ENCODE data around the gene ZNF135.

The ZNF135 gene

DNA sequence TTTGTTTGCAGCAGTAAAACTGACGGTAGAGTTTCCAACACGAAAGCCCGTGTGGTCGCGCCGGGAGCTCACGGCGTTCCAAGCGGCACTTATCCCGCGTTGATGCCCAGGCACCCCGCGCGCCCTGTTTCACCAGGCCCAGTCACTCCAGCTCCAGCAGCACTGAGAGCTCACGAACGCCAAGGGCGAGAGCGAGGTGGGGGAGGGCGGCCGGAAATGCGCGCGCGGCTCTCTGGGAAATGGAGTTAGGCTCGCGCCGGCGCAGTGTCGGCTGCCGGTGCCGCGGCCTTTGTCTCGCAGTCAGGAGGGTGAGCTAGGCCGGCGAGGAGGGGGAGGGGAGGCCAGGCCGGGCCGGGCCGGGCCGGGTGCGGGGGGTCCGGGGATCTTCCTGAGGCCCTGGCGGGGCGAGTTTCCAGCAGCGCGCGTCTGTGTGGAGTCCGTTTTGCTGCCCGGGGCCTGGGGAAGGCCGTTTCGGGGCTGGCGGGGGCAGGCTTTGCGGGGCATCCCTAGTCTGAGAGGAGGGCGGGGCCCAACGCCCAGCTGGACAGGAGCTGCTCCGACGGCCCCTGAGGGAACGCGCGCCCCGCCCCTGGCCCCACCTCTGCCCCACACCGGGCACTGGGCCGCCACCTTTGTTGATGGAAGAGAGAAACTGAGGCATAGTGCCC is at the start of gene ZNF135:
ZNF135 (plus strand) TSS at position 280 of the 668 bp plus-strand sequence. CDS start 721 bp downstream, outside the sequence.
- peak; percentile 68 for DNase-seq

DNA sequence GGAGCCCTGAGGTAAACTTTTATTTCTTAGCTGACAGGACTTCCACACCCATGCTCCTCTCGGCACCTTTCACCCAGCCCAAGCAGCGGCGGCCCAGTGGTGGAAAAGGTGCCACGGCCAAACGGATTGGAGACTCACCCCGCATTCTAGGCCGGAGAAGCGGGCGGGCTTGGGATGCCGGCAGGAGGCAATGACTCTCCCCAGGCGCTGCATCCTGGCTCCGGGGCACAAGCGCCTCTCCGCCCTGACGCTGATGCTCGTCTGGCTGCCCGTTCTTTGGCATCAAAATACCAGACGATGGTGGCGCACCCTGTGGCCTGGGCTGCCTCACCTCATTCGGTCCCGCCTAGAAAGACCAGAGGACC is 49.8 kb upstream of the ZNF135 start:
- DNase-seq = no peak

DNA sequence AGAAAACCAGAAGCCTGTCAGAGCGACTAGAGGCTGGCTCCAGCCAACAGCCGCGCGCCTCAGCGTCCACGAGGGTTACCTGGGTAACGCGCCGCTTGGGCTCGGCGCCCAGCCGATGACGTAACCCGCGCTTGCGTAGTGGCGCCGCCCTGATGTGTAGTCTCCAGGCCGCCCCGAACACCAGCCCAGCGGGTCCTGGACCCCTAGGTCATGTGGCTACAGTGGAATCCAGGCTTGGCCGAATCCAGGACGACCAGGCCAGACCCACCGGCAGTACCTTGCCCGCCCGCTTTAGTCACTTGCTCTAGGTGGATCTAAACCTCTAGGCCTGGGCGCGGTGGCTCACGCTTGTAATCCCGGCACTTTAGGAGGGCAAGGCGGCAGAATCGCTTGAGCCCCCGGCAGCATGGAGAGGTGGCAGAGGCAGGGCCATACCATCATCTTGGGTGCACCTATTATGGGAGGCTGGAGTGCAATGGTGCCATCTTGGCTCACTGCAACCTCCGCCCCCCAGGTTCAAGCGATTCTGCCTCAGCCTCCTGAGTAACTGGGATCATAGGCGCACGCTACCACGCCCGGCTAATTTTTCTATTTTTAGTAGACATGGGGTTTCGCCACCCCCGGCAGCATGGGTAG is 49.3 kb upstream of the ZNF135 start:
- DNase-seq = peak; percentile 56

DNA sequence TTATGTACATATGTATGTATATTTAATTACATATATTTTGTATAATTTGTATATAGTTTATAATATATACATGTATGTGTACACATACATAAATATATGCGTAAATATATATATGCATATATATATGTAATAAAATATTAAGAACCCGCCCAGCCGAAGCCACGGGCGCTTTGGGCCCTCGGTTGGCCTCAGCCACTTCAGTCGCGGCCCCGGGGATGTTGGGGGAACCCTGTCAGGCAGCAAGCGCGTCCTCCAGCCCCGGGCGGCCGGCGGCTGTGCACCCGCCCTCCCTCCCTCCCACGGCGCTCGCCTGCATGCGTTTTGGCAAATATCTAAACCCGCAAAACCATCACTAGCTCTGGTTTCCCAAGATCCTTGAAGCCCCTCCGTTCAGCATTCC is 48.6 kb upstream of the ZNF135 start:
- no peak for DNase-seq

DNA sequence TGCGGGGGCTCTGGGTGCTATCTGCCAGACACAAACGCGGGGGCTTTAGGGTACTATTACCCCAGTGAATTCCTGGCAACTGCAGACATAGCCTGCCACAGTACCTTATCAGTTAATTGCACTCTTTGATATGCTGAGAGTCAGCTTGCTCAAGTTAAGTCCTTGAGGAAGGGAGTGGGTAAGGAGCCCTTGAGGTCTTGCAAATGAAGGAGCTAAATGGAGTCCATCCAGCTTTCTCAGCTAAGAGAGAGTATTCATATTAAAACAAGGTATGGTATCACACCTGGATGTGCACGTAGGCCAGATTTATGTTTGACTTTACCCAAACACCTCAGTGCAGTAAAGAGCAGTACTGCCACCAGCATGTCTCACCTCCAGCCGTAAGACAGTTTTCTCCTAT is 44.9 kb upstream of the ZNF135 start:
- no peak for DNase-seq

DNA sequence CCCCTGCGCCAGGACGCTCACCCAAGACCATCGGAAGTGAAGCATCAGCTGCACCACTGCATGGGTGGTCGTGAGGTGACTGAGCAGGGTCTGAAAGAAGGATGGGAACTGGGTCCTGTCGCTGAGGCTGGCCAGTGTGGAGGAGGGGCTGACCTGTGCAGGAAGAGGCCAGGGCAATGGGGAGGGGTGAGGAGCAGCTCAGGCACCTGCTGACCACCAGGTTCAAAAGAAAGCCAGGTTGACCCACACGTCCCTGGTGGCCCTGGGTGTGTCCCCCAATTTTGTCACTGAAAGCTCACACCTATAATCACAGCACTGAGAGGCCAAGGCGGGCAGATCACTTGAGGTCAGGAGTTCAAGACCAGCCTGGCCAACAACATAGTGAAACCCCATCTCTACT is 39.0 kb upstream of the ZNF135 start:
- no peak for DNase-seq

DNA sequence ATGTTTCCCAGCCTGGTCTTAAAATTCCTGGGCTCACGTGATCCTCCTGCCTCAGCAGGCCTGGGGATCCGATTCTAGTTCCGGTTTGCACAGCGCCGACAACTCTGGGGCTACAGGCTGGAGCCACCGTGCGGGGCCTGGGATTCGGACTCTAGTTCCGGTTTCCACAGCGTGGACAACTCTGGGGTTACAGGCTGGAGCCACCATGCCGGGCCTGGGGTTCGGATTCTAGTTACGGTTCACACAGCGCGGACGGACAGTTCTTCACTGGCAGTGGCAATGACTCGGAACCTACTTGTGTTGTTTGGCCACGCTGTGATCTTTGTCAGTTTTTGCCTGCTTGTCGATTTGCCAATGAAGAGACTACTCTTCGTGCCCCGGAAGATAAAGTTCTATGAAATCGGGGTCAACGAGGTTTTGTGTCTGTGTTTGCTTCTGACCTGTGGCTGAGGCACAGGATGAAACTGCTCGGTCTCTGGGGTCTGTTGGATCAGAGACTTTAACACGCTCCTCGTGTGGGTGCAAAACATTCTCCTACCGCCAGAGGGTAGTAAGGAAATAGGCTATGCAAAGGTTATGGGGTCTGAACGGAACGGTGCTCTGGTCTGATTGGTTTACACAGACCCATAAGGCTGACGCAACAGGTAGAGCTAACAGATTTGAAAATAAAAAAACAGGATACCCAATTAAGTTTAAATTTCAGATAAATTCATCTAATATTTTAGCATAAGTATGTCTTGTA is 37.4 kb upstream of the ZNF135 start:
- DNase-seq = peak; percentile 38

DNA sequence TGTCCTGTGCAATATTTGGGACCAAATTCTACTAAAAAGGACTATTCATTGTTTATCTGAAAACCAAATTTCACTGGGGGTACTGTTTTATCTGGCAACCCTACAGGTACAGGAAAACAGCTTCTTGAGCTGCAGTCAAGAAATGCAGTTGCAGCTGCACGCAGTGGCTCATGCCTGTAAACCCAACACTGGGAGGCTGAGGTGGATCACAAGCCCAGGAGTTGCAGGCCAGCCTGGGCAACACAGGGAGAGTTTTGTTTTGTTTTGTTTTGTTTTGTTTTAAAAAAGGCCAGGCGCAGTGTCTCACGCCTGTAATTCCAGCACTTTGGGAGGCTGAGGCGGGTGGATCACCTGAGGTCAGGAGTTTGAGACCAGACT is 36.8 kb upstream of the ZNF135 start:
- DNase-seq = no peak

DNA sequence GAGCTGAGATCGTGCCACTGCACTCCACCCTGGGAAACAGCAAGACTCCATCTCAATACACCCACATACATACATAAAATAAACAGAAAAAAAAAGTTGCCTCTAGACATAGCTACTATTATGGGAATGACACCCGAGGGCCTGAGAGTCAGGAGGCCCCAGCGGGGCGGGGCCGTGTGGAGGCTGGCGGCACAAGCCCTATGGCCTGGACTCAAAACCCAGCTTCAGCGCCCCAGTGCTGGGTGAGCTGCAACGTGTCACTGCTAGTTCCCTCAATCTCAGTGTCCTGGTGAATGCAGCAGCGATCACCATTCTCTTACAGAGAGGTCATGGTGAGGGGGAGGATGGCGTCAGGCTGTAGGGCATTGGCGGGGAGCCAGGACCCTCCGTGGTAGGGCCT is 34.4 kb upstream of the ZNF135 start:
- DNase-seq = no peak

DNA sequence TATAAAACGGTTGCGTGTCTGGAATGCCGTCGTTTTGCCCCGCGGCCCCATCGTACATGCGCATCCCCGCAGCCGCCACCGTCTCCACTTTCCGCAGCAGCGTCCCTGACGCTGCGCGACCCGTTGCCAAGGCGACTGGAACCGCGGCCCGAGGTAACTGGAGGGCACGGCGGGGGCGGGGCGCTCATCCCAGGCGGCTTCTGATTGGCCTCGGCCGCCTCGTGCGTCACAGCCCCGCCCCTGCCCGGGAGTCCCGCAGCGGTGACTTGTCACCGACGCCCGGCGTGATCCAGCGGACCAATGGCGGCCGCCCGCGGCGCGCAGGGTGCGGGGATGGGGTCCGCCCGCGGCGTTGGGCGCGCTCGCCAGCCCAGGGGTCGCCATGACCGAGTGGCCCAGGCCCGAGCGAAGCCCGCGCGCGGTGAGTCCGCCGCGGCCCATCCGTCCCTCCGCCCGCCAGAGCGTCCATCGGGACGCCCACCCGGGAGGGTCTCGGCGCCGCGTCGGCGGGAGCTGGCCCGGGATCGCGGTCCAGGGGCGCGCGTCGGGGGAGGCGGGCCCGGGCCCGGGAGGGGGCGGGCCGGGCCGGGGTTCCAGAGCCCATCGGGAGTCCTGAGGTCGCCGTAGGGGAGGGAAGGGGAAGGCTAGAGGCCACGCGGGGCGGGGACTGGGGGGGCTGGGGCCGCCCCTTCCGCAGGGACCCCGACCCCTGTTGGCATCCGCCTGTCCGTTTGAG is 25.2 kb upstream of the ZNF135 start, which contains the start of gene ZSCAN1:
ZSCAN1 (plus strand) TSS at position 285 of the 736 bp plus-strand sequence. CDS start 3,812 bp downstream, outside the sequence.
- DNase-seq = peak; percentile 27

DNA sequence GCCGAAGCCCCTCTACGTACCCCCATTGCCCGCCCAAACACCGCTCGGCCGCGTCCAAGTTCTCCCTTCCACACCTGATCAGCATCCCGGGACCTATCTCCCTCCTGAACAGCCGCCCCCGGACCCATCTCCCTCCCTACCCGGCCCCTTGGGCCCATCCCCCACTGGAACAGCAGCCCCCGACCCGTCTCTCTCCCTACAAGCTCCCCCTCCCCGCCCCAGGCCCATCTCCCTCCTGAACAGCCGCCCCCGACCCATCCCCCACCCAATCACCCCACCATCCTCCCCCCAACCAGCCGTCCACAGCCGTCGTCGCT is 24.6 kb upstream of the ZNF135 start:
- DNase-seq = no peak

DNA sequence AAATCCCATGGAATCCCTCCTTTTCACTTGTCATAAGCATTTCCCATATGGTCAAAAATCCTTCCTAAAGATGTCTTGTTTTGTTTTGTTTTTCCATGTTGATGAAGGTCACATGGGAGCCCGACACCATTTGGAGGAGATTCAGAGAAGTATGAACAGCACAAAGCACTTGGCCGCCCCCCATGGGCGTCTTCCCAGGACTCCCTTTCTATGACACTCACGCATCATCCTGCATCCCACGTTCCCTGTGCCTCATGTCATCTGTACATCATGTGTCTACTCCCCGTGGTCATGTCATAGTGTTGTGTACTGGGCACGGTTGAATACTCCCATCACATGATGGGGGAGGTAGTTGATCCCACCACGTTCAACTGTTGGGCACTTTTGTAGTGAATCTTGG is 23.2 kb upstream of the ZNF135 start:
- no peak for DNase-seq

DNA sequence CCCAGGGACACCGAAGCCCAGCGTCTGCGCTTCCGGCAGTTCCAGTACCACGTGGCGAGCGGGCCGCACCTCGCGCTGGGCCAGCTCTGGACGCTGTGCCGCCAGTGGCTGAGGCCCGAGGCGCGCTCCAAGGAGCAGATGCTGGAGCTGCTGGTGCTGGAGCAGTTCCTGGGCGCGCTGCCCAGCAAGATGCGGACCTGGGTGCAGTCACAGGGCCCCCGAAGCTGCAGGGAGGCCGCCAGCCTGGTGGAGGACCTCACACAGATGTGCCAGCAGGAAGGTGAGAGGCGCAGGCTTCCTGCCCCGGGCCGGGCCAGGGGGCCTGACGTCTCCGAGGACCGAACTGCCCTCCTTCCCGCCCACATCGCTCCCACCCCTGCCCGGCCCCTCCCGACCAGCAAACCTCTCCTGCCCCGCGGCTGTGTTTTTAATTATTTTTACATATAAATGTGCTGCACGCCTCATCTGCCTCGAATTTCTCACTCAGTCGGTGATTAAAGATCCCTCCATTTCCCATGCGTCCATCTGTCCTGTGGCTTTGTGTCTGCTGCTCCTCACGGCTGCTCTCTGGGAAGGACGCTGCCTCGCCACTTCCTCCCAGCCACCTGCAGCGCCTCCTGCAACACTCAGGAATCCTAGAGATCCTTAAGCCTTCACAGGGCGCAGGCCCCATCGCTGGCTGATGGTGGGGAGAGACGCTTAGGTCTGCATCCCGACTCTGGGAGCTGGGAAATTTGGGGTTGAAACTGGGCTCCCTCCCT is 21.0 kb upstream of the ZNF135 start:
- DNase-seq = no peak

DNA sequence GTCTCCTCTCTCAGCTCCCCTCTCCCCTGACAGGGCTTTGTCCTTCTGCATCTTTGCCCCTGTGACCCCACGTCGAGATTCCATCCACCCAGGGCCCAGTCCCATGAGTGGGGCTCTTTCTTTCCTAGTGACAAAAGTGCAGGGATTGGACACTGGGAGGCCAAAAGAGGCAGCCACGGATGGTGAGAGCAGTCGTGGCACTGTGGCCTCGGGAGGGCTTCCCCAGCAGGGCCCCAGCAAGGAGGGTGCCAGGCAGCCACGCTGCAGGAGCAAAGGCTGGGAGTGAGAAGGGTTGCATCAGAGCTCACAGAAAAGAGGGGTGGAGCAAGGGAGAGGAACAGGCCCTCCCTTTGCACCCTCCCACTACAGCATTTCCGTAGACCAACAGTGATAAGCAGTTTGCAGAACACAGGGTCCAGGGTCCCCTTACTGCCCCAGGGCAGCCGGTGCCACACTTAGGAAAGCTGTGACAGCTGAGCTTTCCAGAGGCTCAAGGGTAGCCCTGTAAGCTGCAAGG is 20.3 kb upstream of the ZNF135 start:
- DNase-seq = no peak

DNA sequence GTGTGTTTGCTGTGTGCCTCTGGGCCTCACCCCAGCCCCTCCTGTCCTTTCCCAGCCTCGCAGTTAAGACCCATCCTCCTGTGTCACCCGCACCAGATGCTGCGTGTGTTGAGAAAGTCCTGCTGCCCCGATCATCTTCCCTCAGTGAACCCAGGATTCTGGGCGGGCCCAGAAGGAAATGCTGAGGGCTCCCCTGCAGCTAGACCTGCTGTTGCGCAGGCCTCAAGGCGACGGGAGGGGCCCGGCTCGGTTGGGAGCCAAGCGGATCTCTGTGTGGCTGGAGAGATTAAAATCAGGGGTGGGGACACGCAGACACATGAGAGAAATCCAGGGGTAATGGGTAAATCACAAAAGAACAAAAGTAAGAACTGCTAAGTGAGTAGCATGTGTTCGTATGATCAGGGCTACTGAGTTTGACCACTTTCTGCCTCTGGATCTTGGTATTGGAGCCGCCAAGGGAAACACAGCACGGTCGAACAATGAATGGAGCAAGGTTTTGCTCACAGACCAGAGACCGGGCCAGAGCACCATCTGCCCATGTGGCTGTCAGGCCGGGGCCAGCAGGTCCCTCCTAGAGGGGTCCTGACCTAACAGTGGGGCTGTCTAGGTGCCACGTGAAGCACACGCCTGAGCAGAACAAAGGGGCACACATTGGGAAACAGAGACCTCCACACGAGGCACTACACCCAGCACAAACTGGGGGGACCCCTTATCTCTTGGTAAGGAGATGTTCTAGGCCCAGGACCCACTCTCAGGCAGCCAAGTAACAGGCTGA is 18.1 kb upstream of the ZNF135 start:
- DNase-seq = no peak

DNA sequence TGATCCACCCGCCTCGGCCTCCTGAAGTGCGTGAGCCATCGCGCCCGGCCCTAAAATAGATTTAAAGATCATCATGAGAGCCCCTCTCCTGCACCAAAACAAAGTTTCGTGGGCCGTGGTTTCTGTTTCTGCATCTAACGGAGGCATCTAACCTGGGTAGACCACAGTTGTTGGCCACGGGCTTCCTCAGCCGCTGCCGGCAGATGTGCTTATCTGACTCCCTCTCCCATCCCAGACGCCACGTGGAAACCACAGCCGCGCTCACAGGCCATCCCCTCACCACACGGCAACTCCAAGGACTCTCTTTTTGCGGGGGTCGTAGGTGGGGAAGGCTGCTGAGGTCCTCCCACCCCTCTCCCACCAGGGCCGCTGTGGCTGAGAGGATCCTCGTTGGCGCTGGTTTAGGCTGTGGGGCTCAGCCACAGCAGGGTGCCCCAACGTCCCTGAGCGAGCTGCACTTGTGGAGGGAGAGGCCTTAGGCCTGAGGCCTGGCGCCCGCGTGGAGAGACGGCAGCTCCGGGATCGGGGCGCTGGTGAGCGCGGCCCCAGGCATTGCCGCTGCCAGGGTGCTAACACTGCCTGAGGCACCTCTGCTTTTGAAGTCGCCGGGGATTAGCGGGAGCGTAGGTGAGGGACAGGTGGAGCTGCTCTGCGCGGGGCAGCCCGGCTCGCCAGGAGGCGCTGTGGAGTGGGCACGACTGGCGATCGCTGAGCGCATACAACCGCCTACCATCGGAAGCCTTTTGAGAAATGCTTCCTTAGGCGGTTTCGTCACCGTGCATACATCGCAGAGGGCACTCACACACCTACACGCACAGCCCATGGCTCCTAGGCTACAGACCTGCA is 16.4 kb upstream of the ZNF135 start:
- no peak for DNase-seq

DNA sequence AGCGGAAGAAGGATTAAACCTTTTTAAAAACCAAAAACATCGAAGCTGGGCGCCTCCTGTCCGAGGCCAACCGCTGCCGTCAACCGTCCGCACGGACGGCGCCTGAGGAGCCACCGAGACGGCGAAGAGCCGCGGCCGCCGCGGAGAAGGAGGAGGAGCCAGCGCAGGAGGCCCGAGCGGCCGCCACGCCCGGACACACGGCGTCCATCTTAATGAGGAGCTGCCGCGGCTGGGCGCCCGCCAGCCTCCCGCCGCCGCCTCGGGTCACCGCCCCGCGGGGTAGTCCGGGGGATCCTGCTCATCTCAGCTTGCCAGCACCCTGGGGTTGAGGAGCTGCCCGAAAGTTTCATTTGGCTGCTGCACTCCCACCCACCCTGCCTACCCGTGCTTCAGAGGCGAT is 14.7 kb upstream of the ZNF135 start:
- no peak for DNase-seq

DNA sequence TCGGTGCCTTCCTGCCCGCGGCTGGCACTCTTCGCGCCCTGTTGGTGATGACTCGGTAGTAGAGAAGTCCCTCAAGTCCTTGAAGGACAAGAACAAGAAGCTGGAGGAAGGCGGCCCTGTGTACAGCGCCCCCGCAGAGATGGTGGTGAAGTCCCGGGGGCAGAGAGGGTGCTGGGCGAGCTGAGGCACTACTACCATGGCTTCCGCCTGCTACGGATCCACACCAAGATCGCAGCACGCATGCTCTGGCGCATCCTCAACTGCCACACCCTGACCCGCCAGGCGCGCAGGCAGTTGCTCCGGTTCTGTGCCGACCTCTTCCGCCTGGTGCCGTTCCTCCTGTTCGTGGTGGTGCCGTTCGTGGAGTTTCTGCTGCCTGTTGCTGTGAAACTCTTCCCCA is 14.2 kb upstream of the ZNF135 start:
- no peak for DNase-seq

DNA sequence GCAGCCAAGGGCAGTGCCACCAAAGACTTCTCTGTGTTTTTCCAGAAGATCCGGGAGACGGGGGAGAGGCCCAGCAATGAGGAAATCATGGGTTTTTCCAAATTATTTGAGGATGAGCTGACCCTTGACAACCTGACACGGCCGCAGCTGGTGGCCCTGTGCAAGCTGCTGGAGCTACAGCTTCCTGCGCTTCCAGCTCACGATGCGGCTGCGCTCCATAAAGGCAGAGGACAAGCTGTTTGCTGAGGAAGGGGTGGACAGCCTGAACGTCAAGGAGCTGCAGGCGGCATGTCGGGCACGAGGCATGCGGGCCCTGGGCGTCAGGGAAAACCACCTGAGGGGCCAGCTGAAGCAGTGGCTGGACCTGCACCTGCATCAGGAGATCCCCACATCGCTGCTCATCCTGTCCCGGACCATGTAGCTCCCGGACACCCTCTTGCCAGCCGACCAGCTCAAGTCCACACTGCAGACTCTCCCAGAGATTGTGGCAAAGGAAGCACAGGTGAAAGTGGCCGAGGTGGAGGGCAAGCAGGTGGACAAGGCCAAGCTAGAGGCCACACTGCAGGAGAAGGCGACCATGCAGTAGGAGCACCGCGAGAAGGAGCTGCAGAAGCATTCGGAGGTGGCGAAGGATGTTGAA is 13.6 kb upstream of the ZNF135 start:
- DNase-seq = no peak

DNA sequence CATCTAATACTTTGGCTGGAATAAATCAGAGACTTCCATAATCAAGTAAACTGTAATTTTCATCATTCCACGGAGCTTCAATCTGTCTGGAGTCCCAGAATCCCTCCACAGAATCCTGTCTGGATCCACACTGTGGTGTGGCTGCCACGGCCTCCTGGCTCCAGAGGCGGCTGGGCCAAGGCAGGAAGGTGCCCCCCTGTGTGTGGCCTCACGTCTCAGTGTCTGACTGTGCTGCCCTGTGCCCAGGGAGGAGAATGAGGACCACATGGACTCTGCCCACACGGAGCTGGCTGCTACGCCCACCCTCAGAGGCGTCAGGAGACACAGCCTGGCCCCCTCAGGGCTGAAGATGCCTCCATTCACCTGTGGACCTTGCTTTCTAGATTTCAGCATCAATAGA is 12.2 kb upstream of the ZNF135 start:
- no peak for DNase-seq
